AG04450 (cell line): ENCODE results near the gene ADCY3. TPM values are rescaled to one million over a fixed set of nuclear protein-coding genes. Genes with fewer than 3 reads are reported as not detected.

Experiments used
- CTCF ChIA-PET: fragments of 300-600, 350-600 bp; formaldehyde crosslinking; extraction: SDS; loops from one replicate; lab custom pipeline; 2022; ENCODE audit warnings: antibody characterized with exemption, inconsistent platforms; lab: Charles Lee
- POLR2A ChIA-PET: fragments of 350-600 bp; formaldehyde crosslinking; extraction: SDS; loops from one replicate; lab custom pipeline; 2021; ENCODE audit warnings: antibody characterized with exemption, inconsistent platforms; lab: Yijun Ruan, JAX
- DNase-seq: peaks from one replicate; pipeline ENCODE4 v3.0.0-alpha.2; 2011; ENCODE audit warnings: low read depth, low spot score
- H3K27ac ChIP-seq: one replicate; pipeline ENCODE4 v1.5.1; 2012; ENCODE audit warnings: low read depth, low read length, control low read depth
- H3K27me3 ChIP-seq: one replicate; pipeline ENCODE4 v1.6.0; 2012; ENCODE audit warnings: low read length; ENCODE audit not compliant: control insufficient read depth, insufficient read depth
- H3K4me3 ChIP-seq: 2 replicates; pipeline ENCODE4 v1.5.1; 2011; ENCODE audit warnings: mild to moderate bottlenecking, low read depth, low read length, control low read depth
- H3K9me3 ChIP-seq: 2 replicates; pipeline ENCODE4 v1.5.1; 2012; ENCODE audit warnings: low read length; ENCODE audit not compliant: control insufficient read depth, insufficient read depth
- CTCF ChIP-seq: IDR thresholded peaks from 2 replicates; pipeline ENCODE4 v1.5.1; 2011; ENCODE audit warnings: low read depth, low read length, control low read depth, inconsistent platforms
- polyA plus RNA-seq: library from polyadenylated mRNA; depleted of rRNA; stranded (reverse); fragments of >200 nt; gene quantifications from 2 replicates; pipeline ENCODE4 v1.2.3, GENCODE V29; 2011

ADCY3 gene
- polyA plus RNA-seq, 1 experiment = 29.6 TPM

- H3K27ac ChIP-seq = no peak overlapping the region
- POLR2A ChIA-PET = interaction anchor here (0.5 kb wide), 1 partner anchor 23 kb away, joined by 7 read pairs; no protein-coding TSS in a partner anchor
- DNase-seq = no peak
- CTCF ChIA-PET = no interaction called here
- H3K4me3 ChIP-seq = no peak overlapping the region
- no peak for TF ChIP-seq CTCF
- no peaks in the 10 kb centered on the region for H3K27me3 ChIP-seq
- H3K9me3 ChIP-seq = no peaks in the 10 kb centered on the region
Measured at GRCh38 chr2:24870440-24870839, 49.6 kb downstream of the ADCY3 start.

GRCh38 chr2:24866946-24867345 is 53.1 kb downstream of the ADCY3 start:
- no peak for DNase-seq
- no peaks in the 10 kb centered on the region for H3K27me3 ChIP-seq

GRCh38 chr2:24863641-24864040 is 56.4 kb downstream of the ADCY3 start:
- no peak for TF ChIP-seq CTCF
- Histone ChIP-seq H3K9me3 (no peaks in the 10 kb centered on the region), H3K4me3 (no peak overlapping the region), H3K27me3 (no peaks in the 10 kb centered on the region), H3K27ac (no peak overlapping the region)
- CTCF ChIA-PET = interaction anchor here (1.0 kb wide), 1 partner anchor 19 kb away, joined by 5 read pairs; no protein-coding TSS in a partner anchor
- POLR2A ChIA-PET = interaction anchor here (0.9 kb wide), 1 partner anchor 30 kb away, joined by 3 read pairs; no protein-coding TSS in a partner anchor
- DNase-seq = no peak

More at GRCh38 chr2:24866946-24867345, 53.1 kb downstream of the ADCY3 start:
- Histone ChIP-seq H3K9me3 (no peaks in the 10 kb centered on the region), H3K4me3 (no peak overlapping the region), H3K27ac (no peak overlapping the region)
- ChIA-PET POLR2A (no interaction called here), CTCF (no interaction called here)
- no peak for TF ChIP-seq CTCF

GRCh38 chr2:24861500-24861899 is 58.5 kb downstream of the ADCY3 start:
- POLR2A ChIA-PET = no interaction called here
- Histone ChIP-seq H3K27ac (no peak overlapping the region), H3K9me3 (no peaks in the 10 kb centered on the region), H3K4me3 (no peak overlapping the region), H3K27me3 (no peaks in the 10 kb centered on the region)
- no peak for DNase-seq
- CTCF ChIA-PET = no interaction called here
- no peak for TF ChIP-seq CTCF

GRCh38 chr2:24860631-24861030 is 59.4 kb downstream of the ADCY3 start:
- ChIA-PET POLR2A (no interaction called here), CTCF (no interaction called here)
- TF ChIP-seq CTCF = no peak

More at GRCh38 chr2:24860631-24861030, 59.4 kb downstream of the ADCY3 start:
- Histone ChIP-seq H3K9me3 (no peaks in the 10 kb centered on the region), H3K4me3 (no peak overlapping the region), H3K27ac (no peak overlapping the region), H3K27me3 (no peaks in the 10 kb centered on the region)
- no peak for DNase-seq
